ENCODE data around the gene CNKSR1.

GRCh38 chr1:26132128-26132833, 45.0 kb upstream of the CNKSR1 start:
- TF ChIP-seq, protein P1, sequence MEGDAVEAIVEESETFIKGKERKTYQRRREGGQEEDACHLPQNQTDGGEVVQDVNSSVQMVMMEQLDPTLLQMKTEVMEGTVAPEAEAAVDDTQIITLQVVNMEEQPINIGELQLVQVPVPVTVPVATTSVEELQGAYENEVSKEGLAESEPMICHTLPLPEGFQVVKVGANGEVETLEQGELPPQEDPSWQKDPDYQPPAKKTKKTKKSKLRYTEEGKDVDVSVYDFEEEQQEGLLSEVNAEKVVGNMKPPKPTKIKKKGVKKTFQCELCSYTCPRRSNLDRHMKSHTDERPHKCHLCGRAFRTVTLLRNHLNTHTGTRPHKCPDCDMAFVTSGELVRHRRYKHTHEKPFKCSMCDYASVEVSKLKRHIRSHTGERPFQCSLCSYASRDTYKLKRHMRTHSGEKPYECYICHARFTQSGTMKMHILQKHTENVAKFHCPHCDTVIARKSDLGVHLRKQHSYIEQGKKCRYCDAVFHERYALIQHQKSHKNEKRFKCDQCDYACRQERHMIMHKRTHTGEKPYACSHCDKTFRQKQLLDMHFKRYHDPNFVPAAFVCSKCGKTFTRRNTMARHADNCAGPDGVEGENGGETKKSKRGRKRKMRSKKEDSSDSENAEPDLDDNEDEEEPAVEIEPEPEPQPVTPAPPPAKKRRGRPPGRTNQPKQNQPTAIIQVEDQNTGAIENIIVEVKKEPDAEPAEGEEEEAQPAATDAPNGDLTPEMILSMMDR (tag by site-specific recombination; IDR thresholded peaks at IDR 0.05): no peak
- no peak for TF ChIP-seq ZNF274 (IDR thresholded peaks at IDR 0.05; ENCODE audit: low read length)
- TF ChIP-seq ZNF274 (tag by site-specific recombination; IDR thresholded peaks at IDR 0.05; ENCODE audit: borderline replicate concordance): no peak
- no peak for TF ChIP-seq RBAK (tag by site-specific recombination; IDR thresholded peaks at IDR 0.05)
- TF ChIP-seq ZNF830 (tag by site-specific recombination; IDR thresholded peaks at IDR 0.05; ENCODE audit: low read depth): no peak
- TF ChIP-seq ZNF558 (tag by site-specific recombination; IDR thresholded peaks at IDR 0.05): no peak; the same call in 1 of the 2 replicates
- TF ChIP-seq ZNF501 (tag by site-specific recombination; IDR thresholded peaks at IDR 0.05): no peak
- TF ChIP-seq, protein P2, sequence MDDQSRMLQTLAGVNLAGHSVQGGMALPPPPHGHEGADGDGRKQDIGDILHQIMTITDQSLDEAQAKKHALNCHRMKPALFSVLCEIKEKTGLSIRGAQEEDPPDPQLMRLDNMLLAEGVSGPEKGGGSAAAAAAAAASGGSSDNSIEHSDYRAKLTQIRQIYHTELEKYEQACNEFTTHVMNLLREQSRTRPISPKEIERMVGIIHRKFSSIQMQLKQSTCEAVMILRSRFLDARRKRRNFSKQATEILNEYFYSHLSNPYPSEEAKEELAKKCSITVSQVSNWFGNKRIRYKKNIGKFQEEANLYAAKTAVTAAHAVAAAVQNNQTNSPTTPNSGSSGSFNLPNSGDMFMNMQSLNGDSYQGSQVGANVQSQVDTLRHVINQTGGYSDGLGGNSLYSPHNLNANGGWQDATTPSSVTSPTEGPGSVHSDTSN (CRISPR knock-in tag; IDR thresholded peaks at IDR 0.05): no peak
- no peak for TF ChIP-seq ZNF184 (tag by site-specific recombination; IDR thresholded peaks at IDR 0.05)
- no peak for TF ChIP-seq ZNF146 (tag by site-specific recombination; IDR thresholded peaks at IDR 0.05)
- TF ChIP-seq ZNF335 (tag by site-specific recombination; conservative IDR thresholded peaks at IDR 0.05): no peak
- TF ChIP-seq ZNF302 (tag by site-specific recombination; IDR thresholded peaks at IDR 0.05; ENCODE audit: low read depth): no peak
- no peak for TF ChIP-seq ZNF510 (tag by site-specific recombination; IDR thresholded peaks at IDR 0.05; ENCODE audit: insufficient replicate concordance)
- no peak for TF ChIP-seq ZNF654 (tag by site-specific recombination; IDR thresholded peaks at IDR 0.05; ENCODE audit: low read depth)
- TF ChIP-seq ZBTB7A (tag by site-specific recombination; IDR thresholded peaks at IDR 0.05; ENCODE audit: low read depth): no peak

Data from HEK293 (cell line).